HG02642 (cell line): ENCODE results near the gene ARSG.
"Not testable (repeated sequence)": the region's sequence is repeated elsewhere in the genome, so short reads cannot be mapped to it uniquely, and the experiment has no call there.

Source experiments
- ATAC-seq: cut with Tn5 transposase; IDR thresholded peaks from one replicate; pipeline ENCODE4 v1.9.1; 2021; ENCODE audit warnings: mild to moderate bottlenecking; ENCODE audit not compliant: unreplicated experiment, poor library complexity

Gene ARSG

DNA sequence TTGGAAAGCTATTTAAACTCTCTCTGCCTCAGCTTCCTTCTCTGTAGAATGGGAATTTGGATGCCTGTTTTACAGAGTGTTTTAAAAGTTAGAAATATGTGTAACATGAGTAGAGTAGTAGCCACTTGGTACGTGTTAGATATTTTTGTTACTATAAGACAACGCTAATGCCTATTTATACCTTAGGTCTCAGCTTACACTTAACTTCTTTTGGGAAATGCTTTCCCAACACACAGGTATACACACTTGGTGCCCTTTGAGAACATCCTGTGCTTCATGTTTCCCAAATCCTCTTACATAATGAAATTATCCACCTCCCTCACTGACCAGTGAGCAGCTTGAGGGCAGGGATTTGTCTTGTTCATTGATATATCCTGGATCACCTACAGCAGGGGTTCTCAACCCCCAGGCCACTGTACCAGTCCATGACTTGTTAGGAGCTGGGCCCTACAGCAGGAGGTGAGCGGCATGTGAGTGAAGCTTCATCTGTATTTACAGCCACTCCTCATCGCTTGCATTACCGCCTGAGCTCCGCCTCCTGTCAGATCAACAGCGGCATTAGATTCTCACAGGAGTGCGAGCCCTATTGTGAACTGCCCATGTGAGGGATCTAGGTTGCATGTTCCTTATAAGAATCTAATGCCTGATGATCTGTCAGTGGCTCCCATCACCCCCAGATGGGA lies 33.5 kb downstream of the ARSG start:
- ATAC-seq: no peak

DNA sequence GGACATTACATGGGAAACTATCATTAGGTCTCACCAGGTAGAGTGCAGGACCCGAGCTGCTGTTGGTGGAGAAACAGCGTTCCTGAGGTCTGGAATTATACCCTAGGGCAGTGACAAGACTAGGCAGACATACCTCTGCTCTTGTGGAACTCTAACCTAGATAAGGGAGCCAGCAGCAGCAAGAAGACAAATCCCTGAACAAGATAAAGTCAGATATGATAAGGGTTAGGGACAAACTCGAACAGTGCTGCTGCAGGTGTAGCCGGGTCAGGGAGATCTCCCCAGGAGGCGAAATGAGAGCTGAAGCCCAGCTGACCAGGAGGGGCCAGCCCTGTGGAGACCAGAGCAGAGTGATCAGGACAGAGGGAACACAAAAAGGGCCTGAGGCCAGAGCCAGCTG lies 34.7 kb downstream of the ARSG start:
- no peak for ATAC-seq

DNA sequence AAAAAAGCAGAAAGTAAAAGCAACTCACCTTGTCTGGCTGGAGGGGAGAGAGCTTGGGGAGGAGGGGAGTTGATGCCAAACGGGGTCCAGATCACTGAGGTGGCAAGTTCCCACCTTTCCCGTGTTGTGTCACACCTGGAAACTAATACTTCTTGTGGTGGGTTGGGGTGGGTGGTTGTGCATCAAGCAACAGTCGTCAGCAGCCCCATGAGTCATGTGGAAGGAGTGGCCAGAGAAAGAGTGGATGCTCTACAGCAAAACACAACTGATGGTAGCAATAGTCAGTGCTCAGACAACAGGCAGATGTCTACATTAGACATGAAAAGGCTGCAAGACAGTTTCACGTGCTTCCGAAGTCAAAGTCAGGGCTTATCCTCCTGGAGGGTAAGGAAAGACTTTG lies 35.4 kb downstream of the ARSG start:
- ATAC-seq: no peak

DNA sequence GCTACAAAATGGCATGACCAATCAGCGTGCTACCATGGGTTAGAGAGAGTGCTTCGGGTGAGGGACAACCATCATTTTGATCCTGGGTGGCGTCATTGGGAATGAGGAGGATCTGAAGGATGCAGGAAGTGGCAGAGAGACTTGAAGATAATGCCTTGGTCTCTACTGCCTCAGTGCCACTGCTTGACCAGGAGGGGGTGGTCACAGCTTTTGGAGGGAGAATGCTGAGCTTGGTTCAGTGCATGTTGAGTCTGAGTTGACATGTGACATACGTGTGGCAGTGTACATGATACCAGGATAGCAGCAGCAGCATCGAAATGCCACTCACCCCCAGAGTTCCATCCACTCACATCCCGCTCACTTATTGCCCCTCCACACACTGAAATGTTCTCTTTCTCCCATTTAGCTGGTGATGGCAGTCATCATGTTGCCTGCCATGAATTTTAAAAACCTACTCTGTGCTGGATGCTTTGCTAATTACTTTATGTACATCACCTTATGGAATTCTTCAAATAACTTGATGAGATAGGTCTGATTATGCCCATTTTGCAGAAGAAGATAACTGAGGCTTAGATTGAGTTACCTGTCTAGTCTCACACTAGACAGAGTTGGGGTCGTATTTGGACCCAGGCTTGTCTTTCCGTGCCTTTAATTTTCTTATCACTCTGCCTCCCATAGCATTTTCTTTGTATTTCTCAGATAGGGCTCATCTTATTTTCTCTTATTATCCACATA lies 36.7 kb downstream of the ARSG start:
- ATAC-seq: no peak

DNA sequence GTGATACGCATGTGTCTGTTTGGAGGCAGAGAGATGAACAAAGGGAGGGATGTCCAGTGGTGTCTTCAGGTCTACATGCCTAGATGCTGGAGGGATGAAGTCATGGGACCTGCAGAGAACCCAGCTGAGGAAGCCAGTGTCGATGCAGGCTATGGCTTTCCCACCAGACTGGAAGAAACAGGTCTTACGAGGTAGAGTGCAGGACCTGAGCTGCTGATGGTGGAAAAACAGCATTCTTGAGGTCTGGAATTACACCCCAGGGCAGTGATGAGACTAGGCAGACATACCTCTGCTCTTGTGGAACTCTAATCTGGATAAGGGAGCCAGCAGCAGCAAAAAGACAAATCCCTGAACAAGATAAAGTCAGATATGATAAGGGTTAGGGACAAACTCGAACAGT lies 37.4 kb downstream of the ARSG start:
- ATAC-seq: no peak

DNA sequence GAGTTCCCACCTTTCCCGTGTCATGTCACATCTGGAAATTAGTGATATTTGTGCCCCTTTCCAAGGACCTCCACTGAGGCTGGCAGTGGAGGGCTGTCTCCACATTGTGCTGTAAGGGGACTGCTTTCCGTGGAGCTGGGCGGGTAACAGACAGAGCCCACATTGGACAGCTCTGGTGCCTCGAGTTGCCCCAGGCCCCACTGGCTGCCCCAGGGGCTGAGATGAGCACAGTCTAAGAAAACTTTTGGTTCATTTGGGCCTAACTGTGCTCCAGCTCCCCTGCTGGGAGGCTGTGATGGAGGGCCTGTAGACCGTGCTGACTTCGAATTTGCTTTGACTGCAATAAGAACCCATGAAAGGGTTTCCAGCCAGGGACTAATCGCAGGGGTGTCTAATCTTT lies 38.0 kb downstream of the ARSG start:
- ATAC-seq: no peak

DNA sequence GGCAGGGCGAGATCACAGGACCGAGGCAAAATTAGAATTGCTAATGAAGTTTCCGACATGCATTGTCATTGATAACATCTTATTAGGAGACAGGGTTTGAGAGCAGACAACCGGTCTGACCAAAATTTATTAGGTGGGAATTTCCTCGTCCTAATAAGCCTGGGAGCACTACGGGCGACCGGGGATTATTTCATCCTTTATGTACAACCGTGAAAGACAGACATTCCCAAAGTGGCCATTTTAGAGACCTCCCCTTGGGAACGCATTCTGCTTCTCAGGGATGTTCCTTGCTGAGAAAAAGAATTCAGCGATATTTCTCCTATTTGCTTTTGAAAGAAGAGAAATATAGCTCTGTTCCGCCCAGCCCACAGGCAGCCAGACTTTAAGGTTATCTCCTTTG lies 40.6 kb downstream of the ARSG start:
- not testable (repeated sequence) for ATAC-seq

DNA sequence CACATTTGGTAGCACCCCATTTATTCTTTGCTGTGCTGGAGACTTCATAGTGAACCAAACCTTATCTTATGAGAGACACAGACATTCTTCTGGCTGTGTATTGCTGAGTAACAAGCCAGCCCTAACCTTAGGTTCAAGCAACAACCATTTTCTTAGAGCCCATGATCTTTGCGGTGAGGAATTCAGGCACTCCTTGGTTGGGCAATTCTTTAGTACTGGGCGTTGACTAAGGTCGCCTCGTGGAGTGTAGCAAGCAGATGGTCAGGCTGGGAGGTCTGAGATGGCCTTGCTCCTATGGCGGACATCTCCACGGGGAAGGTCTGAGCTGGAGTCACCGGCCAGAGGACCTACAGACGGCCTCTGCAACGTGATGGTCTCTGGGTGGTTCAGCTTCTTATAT lies 43.1 kb downstream of the ARSG start:
- ATAC-seq: no peak

DNA sequence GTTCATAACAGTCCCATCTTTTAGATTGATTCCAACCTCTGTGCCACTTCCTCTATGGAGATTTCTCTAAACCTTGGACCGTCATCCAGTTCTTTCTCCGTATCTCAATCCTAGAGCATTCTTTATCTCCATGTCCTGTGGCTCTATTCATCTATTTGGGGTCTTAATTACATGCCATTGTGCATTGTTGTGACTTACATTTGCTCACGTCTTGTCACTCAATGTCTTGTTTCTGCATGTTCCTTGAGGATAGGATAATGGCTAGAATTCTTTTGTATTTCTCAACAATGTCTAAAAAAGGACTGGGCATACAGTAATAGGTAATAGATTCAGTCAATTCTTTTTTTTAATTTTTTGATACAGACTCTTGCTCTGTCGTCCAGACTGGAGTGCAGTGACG lies 50.2 kb downstream of the ARSG start:
- no peak for ATAC-seq

DNA sequence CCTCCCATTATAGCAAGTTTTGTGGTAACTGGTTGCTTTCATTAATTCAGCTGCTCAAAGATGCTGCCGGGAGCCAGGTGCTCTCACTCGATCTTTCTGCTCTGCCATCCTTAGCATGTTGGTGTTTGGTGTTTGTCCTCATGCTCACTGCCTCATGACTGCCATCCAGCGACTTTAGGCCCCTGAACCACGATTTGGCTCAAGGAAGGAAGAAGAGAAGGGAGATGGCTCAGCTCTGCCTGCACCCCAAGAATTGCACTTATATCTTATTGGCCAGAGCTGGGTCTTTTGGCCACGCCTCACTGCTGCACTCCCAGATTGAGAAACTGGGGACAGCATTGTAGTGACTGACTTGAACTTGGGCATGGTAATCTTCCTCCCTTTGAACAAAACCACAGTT lies 52.7 kb downstream of the ARSG start:
- no peak for ATAC-seq

DNA sequence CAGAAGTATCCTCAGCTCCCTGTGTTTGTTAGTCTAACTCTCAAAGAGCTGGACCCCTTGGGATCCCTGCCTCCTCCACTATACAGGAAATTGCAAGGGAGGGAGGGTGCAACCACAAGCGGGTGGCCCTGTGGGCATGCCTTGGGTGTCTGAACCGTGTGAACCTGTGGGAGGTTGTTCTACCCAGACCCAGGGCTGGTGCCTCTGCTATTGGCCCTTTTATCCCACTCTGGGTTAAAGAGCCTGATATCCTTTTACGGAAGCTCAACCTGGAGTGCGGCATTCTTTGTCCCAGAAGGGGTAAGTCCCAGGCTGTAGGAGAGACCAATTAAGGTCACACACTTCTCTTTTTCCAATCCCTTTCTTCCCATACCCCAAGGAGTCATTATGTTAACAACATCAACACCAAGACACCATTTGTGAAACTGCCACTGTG lies 53.4 kb downstream of the ARSG start:
- ATAC-seq: no peak

DNA sequence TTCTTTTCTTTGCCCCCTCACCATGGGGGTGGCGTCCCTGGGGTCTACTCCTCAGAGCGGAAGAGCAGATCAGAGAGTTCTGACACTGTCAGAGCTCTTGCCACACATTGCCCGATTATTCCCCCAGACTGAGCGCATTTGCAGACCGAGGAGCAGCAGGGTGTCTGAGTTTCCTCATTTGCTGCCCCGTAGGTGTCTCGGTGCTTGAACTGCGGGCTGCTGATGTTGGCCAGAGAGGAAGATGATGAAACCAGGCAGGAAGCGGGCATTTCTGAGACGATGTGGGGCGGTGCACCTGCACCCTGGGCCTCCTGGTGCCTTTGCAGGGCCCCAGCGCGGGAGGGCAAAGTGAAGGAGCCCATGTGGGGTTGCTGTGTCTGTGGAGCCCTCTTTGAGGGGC lies 55.2 kb downstream of the ARSG start:
- peak; percentile 74 for ATAC-seq

DNA sequence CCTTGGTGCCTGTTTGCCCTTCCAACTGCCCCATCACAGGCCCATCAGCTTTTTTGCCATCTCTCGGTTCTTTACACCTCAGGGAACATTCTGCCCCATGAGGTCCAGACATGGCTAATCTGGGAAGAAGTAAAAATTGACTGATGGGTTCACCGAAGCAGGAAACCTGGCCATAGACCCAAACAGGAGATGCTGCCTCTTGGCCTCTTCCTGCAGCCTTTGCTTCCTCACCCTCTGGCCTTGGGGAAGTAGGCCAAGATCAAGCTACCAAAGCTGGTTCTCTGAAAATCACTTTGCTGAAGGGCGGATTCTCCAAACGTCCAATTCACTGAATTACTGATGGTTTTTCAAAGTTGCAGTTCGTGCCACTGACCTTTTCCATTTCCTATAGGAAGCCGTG lies 56.1 kb downstream of the ARSG start:
- no peak for ATAC-seq

DNA sequence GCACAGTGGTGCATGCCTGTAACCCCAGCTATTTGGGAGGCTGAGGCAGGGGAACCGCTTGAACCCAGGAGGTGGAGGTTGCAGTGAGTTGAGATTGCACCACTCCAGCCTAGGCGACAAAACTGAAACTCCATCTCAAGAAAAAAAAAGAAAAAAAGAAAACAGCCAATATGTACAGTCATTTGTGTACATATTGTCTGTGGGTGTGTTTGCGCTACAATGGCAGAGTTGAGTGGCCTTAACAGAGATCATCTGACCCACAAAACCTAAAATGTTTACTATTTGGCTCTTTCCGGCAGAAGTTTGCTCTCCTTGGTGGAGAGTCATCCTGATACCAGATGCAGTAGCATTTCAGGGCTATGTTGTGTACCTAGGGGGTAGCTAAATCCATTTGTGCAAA lies 57.9 kb downstream of the ARSG start:
- peak; percentile 62 for ATAC-seq

DNA sequence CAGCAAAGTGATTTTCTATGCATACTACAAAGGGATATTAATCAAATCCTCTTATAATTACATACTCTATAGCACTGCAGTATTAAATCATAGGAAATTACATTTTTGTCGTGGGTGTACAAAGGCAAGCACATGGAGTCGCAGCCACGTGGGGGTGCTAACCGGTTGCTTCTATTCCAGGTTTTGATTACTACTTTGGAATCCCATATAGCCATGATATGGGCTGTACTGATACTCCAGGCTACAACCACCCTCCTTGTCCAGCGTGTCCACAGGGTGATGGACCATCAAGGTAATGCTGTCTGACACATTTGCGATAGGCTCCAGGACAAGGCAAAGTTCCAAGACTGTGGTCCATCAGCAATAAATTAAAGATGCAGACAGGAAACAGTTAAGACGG lies 60.1 kb downstream of the ARSG start:
- ATAC-seq: no peak

- ATAC-seq: no peak
Measured at GRCh38 chr17:68352041-68352440, 60.7 kb downstream of the ARSG start.

DNA sequence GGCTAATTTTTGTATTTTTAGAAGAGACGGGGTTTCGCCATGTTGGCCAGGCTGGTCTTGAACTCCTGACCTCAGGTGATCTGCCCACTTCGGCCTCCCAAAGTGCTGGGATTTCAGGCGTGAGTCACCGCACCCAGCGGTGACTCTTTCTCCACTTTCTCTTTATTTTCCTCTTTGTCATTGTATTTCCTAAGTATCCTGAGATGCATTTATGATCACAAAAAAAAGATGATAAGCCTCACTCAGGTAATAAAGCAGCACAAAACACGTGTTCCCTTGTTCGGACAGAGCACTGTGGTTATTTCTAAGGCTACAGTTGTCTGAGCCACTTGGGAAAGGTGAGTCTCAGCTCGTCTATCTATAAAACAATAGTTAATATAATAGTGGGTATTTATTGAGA lies 61.4 kb downstream of the ARSG start:
- ATAC-seq: not testable (repeated sequence)

DNA sequence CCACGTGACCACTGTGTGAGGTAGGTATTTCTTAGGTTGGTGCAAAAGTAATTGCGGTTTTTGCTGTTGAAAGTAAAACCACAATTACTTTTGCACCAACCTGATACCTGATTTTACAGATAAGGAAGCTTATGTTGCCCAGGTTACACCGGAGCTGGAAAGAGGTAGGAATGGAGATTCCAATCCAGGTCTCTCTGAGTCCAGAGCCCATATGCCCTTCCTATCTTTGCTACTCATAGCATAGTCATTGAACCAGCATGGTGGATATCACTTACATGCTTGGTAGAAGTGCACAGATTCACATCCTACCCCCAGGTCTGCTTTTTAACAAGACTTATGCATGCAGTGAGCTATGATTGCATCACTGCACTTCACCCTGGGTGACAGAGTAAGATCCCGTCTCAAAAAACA lies 61.8 kb downstream of the ARSG start:
- ATAC-seq: no peak

DNA sequence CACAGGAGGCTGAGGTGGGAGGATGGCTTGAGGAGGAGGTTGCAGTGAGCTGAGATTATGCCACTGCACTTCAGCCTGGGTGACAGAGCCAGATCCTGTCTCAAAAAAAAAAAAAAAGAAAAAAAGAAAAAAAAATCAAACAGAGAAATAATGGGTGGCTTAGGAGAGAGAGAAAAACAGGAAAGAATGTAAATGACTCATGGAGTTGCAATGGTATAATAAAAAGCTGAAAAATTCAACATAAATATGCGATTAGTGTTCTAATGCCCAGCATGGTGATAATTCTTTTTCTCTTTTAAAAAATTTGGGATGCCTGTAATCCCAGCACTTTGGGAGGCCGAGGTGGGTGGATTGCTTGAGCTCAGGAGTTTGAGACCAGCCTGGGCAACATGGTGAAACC lies 63.0 kb downstream of the ARSG start:
- not testable (repeated sequence) for ATAC-seq

DNA sequence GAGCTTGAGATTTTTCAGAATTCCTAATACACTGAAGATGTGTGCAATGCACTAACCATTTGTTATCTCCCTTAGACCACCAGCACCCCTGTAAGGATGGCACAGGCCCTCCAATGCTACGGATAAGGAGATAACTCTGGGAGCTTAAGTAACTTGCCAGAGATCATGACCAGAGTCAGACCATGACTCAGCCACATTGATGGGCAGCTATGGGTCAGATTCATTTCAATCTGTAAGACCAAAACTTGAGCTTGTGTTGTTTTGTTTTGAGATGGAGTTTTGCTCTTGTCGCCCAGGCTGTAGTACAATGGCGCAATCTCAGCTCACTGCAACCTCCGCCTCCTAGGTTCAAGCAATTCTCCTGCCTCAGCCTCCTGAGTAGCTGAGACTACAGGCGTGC lies 63.8 kb downstream of the ARSG start:
- ATAC-seq: not testable (repeated sequence)

DNA sequence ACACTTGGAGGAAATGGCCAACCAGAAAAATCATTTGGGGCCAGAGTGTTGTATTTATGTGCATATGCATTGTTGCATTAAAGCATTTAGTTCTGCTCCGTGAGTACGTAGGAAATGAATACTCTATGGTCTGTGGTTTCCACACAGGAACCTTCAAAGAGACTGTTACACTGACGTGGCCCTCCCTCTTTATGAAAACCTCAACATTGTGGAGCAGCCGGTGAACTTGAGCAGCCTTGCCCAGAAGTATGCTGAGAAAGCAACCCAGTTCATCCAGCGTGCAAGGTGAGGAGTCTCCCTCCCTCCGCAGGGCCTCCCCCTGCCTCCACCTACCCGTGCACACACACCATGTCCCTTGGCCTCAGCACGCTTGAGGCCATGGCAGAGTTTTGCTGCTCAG lies 65.2 kb downstream of the ARSG start:
- peak; percentile 79 for ATAC-seq

DNA sequence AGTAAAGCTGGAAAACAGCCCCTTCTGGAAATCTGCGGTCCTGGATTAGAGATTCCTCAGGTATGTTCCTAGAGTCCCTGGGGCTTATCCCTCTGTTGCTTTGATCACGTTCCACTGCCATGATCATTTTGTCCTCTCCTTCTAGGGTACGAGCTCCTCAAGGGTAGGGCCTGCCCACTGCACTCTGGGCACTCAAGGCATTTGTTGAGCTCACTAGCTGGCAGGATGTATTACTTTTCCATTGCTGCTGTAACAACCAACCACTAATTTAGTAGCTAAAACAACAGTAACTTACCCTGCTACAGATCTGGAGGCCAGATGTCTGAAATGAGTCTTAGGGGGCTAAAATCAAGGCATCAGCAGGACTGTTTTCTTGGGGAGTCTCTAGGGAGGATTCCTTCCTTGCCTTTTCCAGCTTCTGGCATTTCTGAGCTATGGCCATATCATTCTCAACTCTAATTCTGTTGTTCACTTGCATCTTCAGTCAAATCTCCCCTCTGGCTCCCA lies 65.7 kb downstream of the ARSG start:
- ATAC-seq: no peak
